PC-9 (cell line): ENCODE data around the gene LEKR1.

Experiments
- CTCF ChIP-seq: fragments of 200-600 bp; sonication (generic); conservative IDR thresholded peaks from 2 replicates; pipeline ENCODE4 v1.6.1; 2017; ENCODE audit warnings: mixed run types, antibody characterized with exemption, mild to moderate bottlenecking, moderate library complexity
- EZH2 ChIP-seq: fragments of 200-600 bp; sonication (generic); IDR thresholded peaks from 2 replicates; pipeline ENCODE4 v1.8.0; 2017; ENCODE audit warnings: antibody characterized with exemption, low read depth

DNA sequence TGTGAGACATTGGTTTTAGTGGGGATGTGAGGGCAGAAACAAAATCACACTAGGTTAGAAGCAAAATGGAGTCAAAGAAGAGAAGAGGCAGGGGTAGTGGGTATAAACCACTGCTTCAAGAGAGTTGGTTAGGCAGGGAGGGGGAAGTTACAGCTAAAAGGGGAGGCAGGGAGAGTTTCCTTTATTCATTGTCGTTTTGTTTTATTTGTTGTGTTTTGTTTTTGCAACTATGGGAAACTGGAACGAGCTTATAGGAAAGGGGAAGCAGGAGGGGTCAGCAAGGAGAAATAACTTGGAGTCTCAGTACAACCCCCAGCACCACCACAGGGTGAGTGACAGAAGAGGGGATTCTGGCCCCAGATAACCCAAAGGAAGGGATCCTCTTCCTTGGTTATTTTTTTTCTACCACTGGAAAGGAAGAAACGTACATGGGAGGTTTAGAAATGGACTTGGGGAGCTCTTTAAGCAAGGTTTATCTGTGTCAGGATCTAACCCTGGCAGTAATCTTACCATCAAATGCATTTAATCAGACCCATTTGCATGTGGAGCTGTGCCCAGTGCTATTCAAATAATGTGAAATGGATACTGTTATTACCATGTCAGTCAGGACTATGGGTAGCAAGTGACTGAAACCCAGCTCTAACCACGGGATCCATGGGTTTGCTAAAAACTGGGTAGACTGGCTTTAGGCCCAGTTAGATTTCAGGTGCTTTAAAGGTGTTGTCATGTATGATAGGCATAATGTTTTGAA lies 265.1 kb downstream of the LEKR1 start:
- no peak for TF ChIP-seq CTCF
- no peak for TF ChIP-seq EZH2
